ENCODE results near the gene PDGFRA.

DNA sequence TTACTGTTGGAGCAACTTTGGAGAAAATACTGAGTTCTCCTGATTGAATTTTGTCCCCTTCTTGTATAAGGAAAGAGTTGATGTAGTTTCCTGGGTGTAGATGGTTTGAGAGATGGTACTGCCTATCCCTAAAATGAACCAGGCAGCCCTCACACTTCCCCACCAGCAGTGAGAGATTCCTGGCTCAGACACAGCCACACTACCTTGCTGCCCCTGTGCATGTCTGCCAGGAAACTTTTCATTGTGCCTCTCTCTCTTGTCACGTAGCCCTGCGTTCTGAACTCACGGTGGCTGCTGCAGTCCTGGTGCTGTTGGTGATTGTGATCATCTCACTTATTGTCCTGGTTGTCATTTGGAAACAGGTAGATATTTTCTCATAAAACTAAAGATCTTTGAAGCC is 45.2 kb downstream of the PDGFRA start:
- TF ChIP-seq CTCF (IDR thresholded peaks at IDR 0.05): no peak
- TF ChIP-seq POLR2A (IDR thresholded peaks at IDR 0.05): no peak

Data from uterus (tissue), 2 donors.